Aortic smooth muscle cell (primary cell): ENCODE results near the gene RPS6KA1. TPM values are rescaled to one million over a fixed set of nuclear protein-coding genes. Genes with fewer than 3 reads are reported as not detected.

ENCODE experiments used
- total RNA-seq: library from RNA; depleted of rRNA; stranded (reverse); fragments of >200 nt; gene quantifications from 2 replicates; pipeline ENCODE4 v1.2.3, GENCODE V29; 2014

The RPS6KA1 gene
- 0.19 and 0.40 TPM in 2 replicates for total RNA-seq

GRCh38 chr1:26529655-26530409, at the start of gene RPS6KA1:
Gene RPS6KA1 (plus strand): TSS chr1:26529761. CDS start chr1:26529921, 160 bp downstream.

Other genes starting within 250 kb of the RPS6KA1 start
- gene SH3BGRL3, start 249.7 kb upstream of the RPS6KA1 start, total RNA-seq = 117 and 123 TPM in 2 replicates
- gene UBXN11, start 223.1 kb upstream of the RPS6KA1 start, total RNA-seq = 4.8 and 5.3 TPM in 2 replicates
- gene CD52, start 211.8 kb upstream of the RPS6KA1 start, total RNA-seq = not detected in 2 replicates
- not detected in 2 replicates for gene CRYBG2, start 175.6 kb upstream of the RPS6KA1 start, total RNA-seq
- gene ZNF683, start 157.0 kb upstream of the RPS6KA1 start, total RNA-seq = not detected in 2 replicates
- not detected in 2 replicates for gene LIN28A, start 118.9 kb upstream of the RPS6KA1 start, total RNA-seq
- 87.2 and 88.2 TPM in 2 replicates for gene DHDDS, start 97.4 kb upstream of the RPS6KA1 start, total RNA-seq
- gene HMGN2, start 57.3 kb upstream of the RPS6KA1 start, total RNA-seq = 364 and 442 TPM in 2 replicates
- gene ARID1A, start 166.3 kb downstream of the RPS6KA1 start, total RNA-seq = 11.1 and 27.3 TPM in 2 replicates